ENCODE results near the gene PLGRKT. TPM values are rescaled to one million over a fixed set of nuclear protein-coding genes. Genes with fewer than 3 reads are reported as not detected.
A peak's percentile ranks its signal among the peaks of the same experiment; 100 is the strongest.

PLGRKT gene
- polyA plus RNA-seq, 3 donors, result 4.6 to 19.7 (median 14.8) TPM

DNA sequence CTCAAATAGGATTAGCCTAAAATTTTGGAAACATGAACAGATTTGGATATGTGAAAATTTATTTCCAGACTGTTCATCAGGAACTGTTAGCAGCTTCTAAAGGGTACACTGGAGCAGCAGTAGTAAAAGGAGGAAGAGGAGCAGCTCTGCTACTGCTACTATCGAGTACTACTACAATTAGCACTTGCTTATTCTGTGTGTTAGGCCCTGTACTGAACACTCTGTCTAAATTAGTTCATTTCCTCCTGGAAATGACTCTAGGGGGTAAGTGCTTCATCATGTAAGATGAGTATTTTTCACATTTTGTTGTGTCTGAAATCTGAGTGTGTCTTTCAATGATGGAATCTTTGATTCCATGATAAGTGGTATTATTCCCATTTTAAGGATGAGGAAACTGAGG lies 22.4 kb upstream of the PLGRKT start:
- H3K9ac ChIP-seq (ENCODE audit: insufficient read depth, low read length, poor library complexity, severe bottlenecking), result no peak overlapping the region
- no peaks in the 10 kb centered on the region for H4K20me1 ChIP-seq (ENCODE audit: insufficient read depth, low read length)
- peak in 1 of 3 donors; percentile 13 for DNase-seq
- WGBS (ENCODE audit: insufficient coverage), result no CpG with 5 or more reads among the region's 1 CpG
- peak overlapping the region in 1 of 3 experiments; percentile 46 for H3K4me3 ChIP-seq (replicated peaks in 1 of 3; ENCODE audit: low read depth in 2 of 3, low read length in 3 of 3)
- Mint-ChIP-seq H3K36me3 (peaks cover 0 to 23% of the 10 kb centered on the region in 2 donors), H3K9me3 (peaks cover 0 to 4% (median 0%) of the 10 kb centered on the region in 7 donors), H3K4me3 (no peak overlapping the region), H3K27ac (peak overlapping the region; percentile 68 to 94 (median 83)), H3K27me3 (ENCODE audit: low read depth in 3 of 3) (peaks cover 0 to 5% (median 2%) of the 10 kb centered on the region in 3 donors), H3K4me1 (peaks cover 33% of the 10 kb centered on the region)
- no peaks in the 10 kb centered on the region for H3K79me2 ChIP-seq (ENCODE audit: insufficient read depth, low read length)
- TF ChIP-seq, protein P1, sequence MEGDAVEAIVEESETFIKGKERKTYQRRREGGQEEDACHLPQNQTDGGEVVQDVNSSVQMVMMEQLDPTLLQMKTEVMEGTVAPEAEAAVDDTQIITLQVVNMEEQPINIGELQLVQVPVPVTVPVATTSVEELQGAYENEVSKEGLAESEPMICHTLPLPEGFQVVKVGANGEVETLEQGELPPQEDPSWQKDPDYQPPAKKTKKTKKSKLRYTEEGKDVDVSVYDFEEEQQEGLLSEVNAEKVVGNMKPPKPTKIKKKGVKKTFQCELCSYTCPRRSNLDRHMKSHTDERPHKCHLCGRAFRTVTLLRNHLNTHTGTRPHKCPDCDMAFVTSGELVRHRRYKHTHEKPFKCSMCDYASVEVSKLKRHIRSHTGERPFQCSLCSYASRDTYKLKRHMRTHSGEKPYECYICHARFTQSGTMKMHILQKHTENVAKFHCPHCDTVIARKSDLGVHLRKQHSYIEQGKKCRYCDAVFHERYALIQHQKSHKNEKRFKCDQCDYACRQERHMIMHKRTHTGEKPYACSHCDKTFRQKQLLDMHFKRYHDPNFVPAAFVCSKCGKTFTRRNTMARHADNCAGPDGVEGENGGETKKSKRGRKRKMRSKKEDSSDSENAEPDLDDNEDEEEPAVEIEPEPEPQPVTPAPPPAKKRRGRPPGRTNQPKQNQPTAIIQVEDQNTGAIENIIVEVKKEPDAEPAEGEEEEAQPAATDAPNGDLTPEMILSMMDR (IDR thresholded peaks at IDR 0.05), result no peak
- H2AFZ ChIP-seq (ENCODE audit: insufficient read depth, low read depth, low read length, poor library complexity, severe bottlenecking), result no peak overlapping the region
- intact Hi-C loops (cut with micrococcal nuclease), result no loop called here
- H3K27ac ChIP-seq (ENCODE audit: low read depth in 1 of 2, low read length in 2 of 2), result peak overlapping the region in 1 of 2 donors; percentile 77
- no peaks in the 10 kb centered on the region for H3K27me3 ChIP-seq (ENCODE audit: control insufficient read depth in 2 of 2, insufficient read depth in 2 of 2, low read length in 2 of 2)
- H3K4me2 ChIP-seq (replicated peaks; ENCODE audit: extremely low read depth, low read length, poor library complexity, severe bottlenecking), result peak overlapping the region; percentile 42
- no peaks in the 10 kb centered on the region for H3K36me3 ChIP-seq (replicated peaks in 1 of 2; ENCODE audit: control insufficient read depth in 1 of 2, insufficient read depth in 2 of 2, low read length in 2 of 2)
- H3K9me3 ChIP-seq (replicated peaks in 1 of 2; ENCODE audit: control insufficient read depth in 1 of 2, insufficient read depth in 1 of 2, low read length in 2 of 2), result no peaks in the 10 kb centered on the region
- peaks cover 30 to 32% of the 10 kb centered on the region in 2 donors for H3K4me1 ChIP-seq (ENCODE audit: control insufficient read depth in 1 of 2, insufficient read depth in 2 of 2, low read length in 2 of 2)

GRCh38 chr9:5459289-5459829 lies 21.6 kb upstream of the PLGRKT start:
- Histone ChIP-seq H3K27me3 (ENCODE audit: control insufficient read depth in 2 of 2, insufficient read depth in 2 of 2, low read length in 2 of 2) (no peaks in the 10 kb centered on the region), H3K79me2 (ENCODE audit: insufficient read depth, low read length) (no peaks in the 10 kb centered on the region), H3K4me3 (replicated peaks in 1 of 3; ENCODE audit: low read depth in 2 of 3, low read length in 3 of 3) (peak overlapping the region in 1 of 3 experiments; percentile 46), H3K4me1 (ENCODE audit: control insufficient read depth in 1 of 2, insufficient read depth in 2 of 2, low read length in 2 of 2) (peaks cover 22 to 24% of the 10 kb centered on the region in 2 donors), H3K36me3 (replicated peaks in 1 of 2; ENCODE audit: control insufficient read depth in 1 of 2, insufficient read depth in 2 of 2, low read length in 2 of 2) (no peaks in the 10 kb centered on the region), H2AFZ (ENCODE audit: insufficient read depth, low read depth, low read length, poor library complexity, severe bottlenecking) (no peak overlapping the region), H3K27ac (ENCODE audit: low read depth in 1 of 2, low read length in 2 of 2) (peak overlapping the region; percentile 17 to 77), H4K20me1 (ENCODE audit: insufficient read depth, low read length) (no peaks in the 10 kb centered on the region), H3K9ac (ENCODE audit: insufficient read depth, low read length, poor library complexity, severe bottlenecking) (no peak overlapping the region), H3K4me2 (replicated peaks; ENCODE audit: extremely low read depth, low read length, poor library complexity, severe bottlenecking) (peak overlapping the region; percentile 42), H3K9me3 (replicated peaks in 1 of 2; ENCODE audit: control insufficient read depth in 1 of 2, insufficient read depth in 1 of 2, low read length in 2 of 2) (no peaks in the 10 kb centered on the region)
- H3K4me3 Mint-ChIP-seq, result no peak overlapping the region
- H3K4me1 Mint-ChIP-seq, result peaks cover 28% of the 10 kb centered on the region
- H3K27ac Mint-ChIP-seq, result peak overlapping the region; percentile 68 to 94 (median 83)
- H3K27me3 Mint-ChIP-seq (ENCODE audit: low read depth in 3 of 3), result peaks cover 0 to 5% (median 2%) of the 10 kb centered on the region in 3 donors
- WGBS (ENCODE audit: insufficient coverage), result 100% methylated on average over 2 of the region's 4 CpGs
- no peaks in the 10 kb centered on the region for H3K9me3 Mint-ChIP-seq
- intact Hi-C loops (cut with micrococcal nuclease), result loop anchor here (5.0 to 10.0 kb wide), 5 partner anchors 33 to 475 kb away; partner anchors contain the start of genes PDCD1LG2 (in 2 of the 2) and JAK2 (in 1 of the 2)
- H3K36me3 Mint-ChIP-seq, result peaks cover 0 to 22% of the 10 kb centered on the region in 2 donors
- TF ChIP-seq, protein P1 (IDR thresholded peaks at IDR 0.05), result no peak
- DNase-seq, result peak; percentile 61 to 94 (median 83)
